Body of pancreas (tissue), 4 donors: Measurements from ENCODE around the gene LPAR1.

Experiments used
- CTCF ChIP-seq, 7 experiments: fragments of 450-650 bp in 4 of 7; fragments of 200-600 bp in 3 of 7; sonication (generic) in 3 of 7; IDR thresholded peaks; one replicate each; pipeline ENCODE4 v1.5.1; 2016 to 2019; ENCODE audit warnings: antibody characterized with exemption in 7 of 7
- POLR2A ChIP-seq, 3 donors: fragments of 450-650 bp; IDR thresholded peaks; one replicate each; pipeline ENCODE4 v1.6.1; 2016; ENCODE audit warnings: antibody characterized with exemption in 3 of 3, mild to moderate bottlenecking in 2 of 3

GRCh38 chr9:111020594-111020993 lies 17.7 kb downstream of the LPAR1 start:
- no peak for TF ChIP-seq CTCF (IDR thresholded peaks at IDR 0.05)
- no peak for TF ChIP-seq POLR2A (IDR thresholded peaks at IDR 0.05)
